HepG2 (cell line): ENCODE data around the gene MUC13. TPM values are rescaled to one million over a fixed set of nuclear protein-coding genes. Genes with fewer than 3 reads are reported as not detected.
A peak's percentile ranks its signal among the peaks of the same experiment; 100 is the strongest.

Source experiments
- ATF7 ChIP-seq, 2 experiments: fragments of 450-650 bp in 1 of 2; sonication (generic) in 1 of 2; formaldehyde crosslinking in 1 of 2; IDR thresholded peaks; 2 replicates each; pipeline versions ENCODE4 v1.4.0 to v1.6.1; 2016 to 2020; ENCODE audit warnings: antibody characterized with exemption in 1 of 2, mild to moderate bottlenecking in 1 of 2, missing genetic modification reagents in 1 of 2
- BHLHE40 ChIP-seq: IDR thresholded peaks from 2 replicates; pipeline ENCODE4 v1.6.1; 2011; ENCODE audit warnings: low read length, improper control_type of control experiment
- CBFB ChIP-seq: sonication (generic); formaldehyde crosslinking; IDR thresholded peaks from 2 replicates; pipeline ENCODE4 v1.4.0; 2020; ENCODE audit warnings: missing genetic modification reagents
- CERS6 ChIP-seq: sonication (generic); formaldehyde crosslinking; IDR thresholded peaks from 2 replicates; pipeline ENCODE4 v1.5.0; 2020; ENCODE audit warnings: missing genetic modification reagents
- FOSL1 ChIP-seq: sonication (generic); formaldehyde crosslinking; IDR thresholded peaks from 2 replicates; pipeline ENCODE4 v1.9.0; 2021; ENCODE audit warnings: missing genetic modification reagents, borderline replicate concordance
- FOXC1 ChIP-seq: sonication (generic); formaldehyde crosslinking; IDR thresholded peaks from 2 replicates; pipeline ENCODE4 v1.8.0; 2022; ENCODE audit warnings: mild to moderate bottlenecking, missing genetic modification reagents, borderline replicate concordance
- NFATC3 ChIP-seq: sonication (generic); formaldehyde crosslinking; IDR thresholded peaks from 2 replicates; pipeline ENCODE4 v1.5.1; 2020; ENCODE audit warnings: mild to moderate bottlenecking, missing genetic modification reagents
- SIN3B ChIP-seq: fragments of 150-350 bp; IDR thresholded peaks from 2 replicates; pipeline ENCODE4 v1.6.1; 2014; ENCODE audit warnings: low read length
- TARDBP ChIP-seq: sonication (generic); formaldehyde crosslinking; IDR thresholded peaks from 2 replicates; pipeline ENCODE4 v1.8.0; 2022; ENCODE audit warnings: mild to moderate bottlenecking, missing genetic modification reagents
- TCF7L2 ChIP-seq: IDR thresholded peaks from 2 replicates; pipeline ENCODE4 v1.6.1; 2011; ENCODE audit warnings: mild to moderate bottlenecking, low read depth, low read length, moderate library complexity
- ZBTB33 ChIP-seq: sonication (generic); formaldehyde crosslinking; IDR thresholded peaks from 2 replicates; pipeline ENCODE4 v1.4.0; 2020; ENCODE audit warnings: missing genetic modification reagents
- ZC3H4 ChIP-seq: sonication (generic); formaldehyde crosslinking; IDR thresholded peaks from 2 replicates; pipeline ENCODE4 v1.4.0; 2020; ENCODE audit warnings: missing genetic modification reagents, borderline replicate concordance
- ZNF503 ChIP-seq: sonication (generic); formaldehyde crosslinking; IDR thresholded peaks from 2 replicates; pipeline ENCODE4 v1.4.0; 2020; ENCODE audit warnings: missing genetic modification reagents
- ZNF691 ChIP-seq: sonication (generic); formaldehyde crosslinking; IDR thresholded peaks from 2 replicates; pipeline ENCODE4 v1.4.0; 2020; ENCODE audit warnings: missing genetic modification reagents, low read depth, mild to moderate bottlenecking, borderline replicate concordance
- ZNF773 ChIP-seq: sonication (generic); formaldehyde crosslinking; IDR thresholded peaks from 2 replicates; pipeline ENCODE4 v1.4.0; 2020; ENCODE audit warnings: missing genetic modification reagents, borderline replicate concordance
- polyA plus RNA-seq, 8 experiments: library from polyadenylated mRNA; depleted of rRNA in 3 of 8; stranded (reverse) in 7 of 8; unstranded in 1 of 8; fragments of >200 nt; fragmentation: Illumina TruSeq in 4 of 8; extraction: Trizol in 4 of 8; gene quantifications; 2 replicates each; pipeline versions ENCODE4 v1.2.1 to v1.2.3, GENCODE V29; 2011 to 2016; ENCODE audit warnings: low read depth in 4 of 8, missing spikeins in 1 of 8, mixed read lengths in 1 of 8; ENCODE audit not compliant: insufficient read depth in 1 of 8
- total RNA-seq, 5 experiments: library from RNA; depleted of rRNA; stranded (reverse); fragments of >200 nt; fragmentation: Illumina TruSeq; extraction: Trizol; gene quantifications; 2 replicates each; pipeline ENCODE4 v1.2.3, GENCODE V29; 2016; ENCODE audit warnings: low read depth in 1 of 5
- TF ChIP-seq, protein P1 (sequence below): IDR thresholded peaks from 2 replicates; pipeline ENCODE4 v1.6.1; 2016; ENCODE audit warnings: missing compliant biosample characterization, missing genetic modification reagents, borderline replicate concordance
- TF ChIP-seq, protein P2 (sequence below): IDR thresholded peaks from 2 replicates; pipeline ENCODE4 v1.6.1; 2016
- TF ChIP-seq, protein P3 (sequence below): sonication (generic); formaldehyde crosslinking; IDR thresholded peaks from 2 replicates; pipeline ENCODE4 v1.8.1; 2023; ENCODE audit warnings: mild to moderate bottlenecking, moderate library complexity, missing genetic modification reagents

Gene MUC13
- total and polyA plus RNA-seq, 2 of the 13 experiments (the other 11 are each of a cell fraction or from before 2014, with no cell fraction given): 0.04 to 1.2 TPM

DNA sequence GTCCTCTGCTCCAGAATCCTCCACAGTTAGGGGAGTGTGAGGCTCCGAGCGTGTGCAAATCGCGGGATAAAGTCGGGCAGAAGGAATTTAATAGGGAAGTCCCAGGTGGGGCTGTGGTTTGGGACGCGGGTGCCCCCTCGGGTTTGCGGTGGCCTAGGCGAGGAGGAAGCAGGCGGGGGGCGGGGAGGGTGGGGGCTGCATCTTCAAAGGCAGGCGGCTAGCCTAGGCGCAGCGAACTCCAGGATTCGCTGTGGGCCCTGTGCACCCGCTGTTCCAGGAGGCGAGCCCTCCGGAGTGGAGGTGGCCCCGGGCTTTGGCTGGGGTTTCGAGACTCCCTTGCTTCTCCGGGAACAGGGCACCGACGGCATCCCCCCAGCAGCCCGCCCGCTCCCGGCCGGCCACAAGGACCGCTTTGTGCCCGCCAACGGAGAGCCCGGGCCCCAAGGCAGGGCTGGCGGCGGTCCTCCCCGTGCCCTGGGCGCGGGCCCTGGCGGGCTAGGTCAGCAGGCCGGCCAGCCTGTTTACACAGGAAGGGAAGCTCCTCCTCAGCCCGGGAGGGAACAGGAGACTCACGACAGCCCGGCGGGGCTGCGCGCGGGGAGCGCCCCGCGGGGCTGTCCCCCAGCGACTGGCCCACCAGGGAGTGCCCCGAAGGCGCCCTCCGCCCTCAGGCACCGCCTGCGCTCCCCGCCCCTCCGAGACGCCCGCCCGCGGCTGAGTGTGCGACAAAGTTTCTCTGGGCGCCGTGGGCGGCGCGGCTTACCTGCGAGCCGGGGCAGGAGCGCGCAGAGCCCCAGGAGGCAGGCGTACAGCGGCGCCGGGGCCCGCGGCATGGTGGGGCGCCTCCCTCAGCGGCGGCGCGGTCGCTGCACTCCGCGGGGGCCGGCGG is 48.1 kb downstream of the MUC13 start (continued):
- TF ChIP-seq ZBTB33 (CRISPR knock-in tag) (no peak), CBFB (CRISPR knock-in tag) (peak; percentile 71; the same call in 1 of the 2 replicates), TCF7L2 (no peak), ZNF773 (CRISPR knock-in tag) (no peak; the same call in 1 of the 2 replicates), ZNF691 (CRISPR knock-in tag) (no peak), TARDBP (CRISPR knock-in tag) (peak; percentile 44; the same call in 1 of the 2 replicates), BHLHE40 (0 out of 2 replicates have a peak, but pooled peaks have one; percentile 43), ATF7 (IDR thresholded peaks at IDR 0.05) (no peak), ATF7 (CRISPR knock-in tag; IDR thresholded peaks at IDR 0.05) (peak; percentile 56; the same call in 1 of the 2 replicates), SIN3B (no peak), CERS6 (no peak), NFATC3 (CRISPR knock-in tag) (no peak), FOSL1 (CRISPR knock-in tag) (no peak), ZC3H4 (CRISPR knock-in tag) (no peak), FOXC1 (CRISPR knock-in tag) (no peak), ZNF503 (CRISPR knock-in tag) (no peak)
- TF ChIP-seq, protein P1, sequence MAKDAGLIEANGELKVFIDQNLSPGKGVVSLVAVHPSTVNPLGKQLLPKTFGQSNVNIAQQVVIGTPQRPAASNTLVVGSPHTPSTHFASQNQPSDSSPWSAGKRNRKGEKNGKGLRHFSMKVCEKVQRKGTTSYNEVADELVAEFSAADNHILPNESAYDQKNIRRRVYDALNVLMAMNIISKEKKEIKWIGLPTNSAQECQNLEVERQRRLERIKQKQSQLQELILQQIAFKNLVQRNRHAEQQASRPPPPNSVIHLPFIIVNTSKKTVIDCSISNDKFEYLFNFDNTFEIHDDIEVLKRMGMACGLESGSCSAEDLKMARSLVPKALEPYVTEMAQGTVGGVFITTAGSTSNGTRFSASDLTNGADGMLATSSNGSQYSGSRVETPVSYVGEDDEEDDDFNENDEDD: peak; percentile 48; the same call in 1 of the 2 replicates
- TF ChIP-seq, protein P2, sequence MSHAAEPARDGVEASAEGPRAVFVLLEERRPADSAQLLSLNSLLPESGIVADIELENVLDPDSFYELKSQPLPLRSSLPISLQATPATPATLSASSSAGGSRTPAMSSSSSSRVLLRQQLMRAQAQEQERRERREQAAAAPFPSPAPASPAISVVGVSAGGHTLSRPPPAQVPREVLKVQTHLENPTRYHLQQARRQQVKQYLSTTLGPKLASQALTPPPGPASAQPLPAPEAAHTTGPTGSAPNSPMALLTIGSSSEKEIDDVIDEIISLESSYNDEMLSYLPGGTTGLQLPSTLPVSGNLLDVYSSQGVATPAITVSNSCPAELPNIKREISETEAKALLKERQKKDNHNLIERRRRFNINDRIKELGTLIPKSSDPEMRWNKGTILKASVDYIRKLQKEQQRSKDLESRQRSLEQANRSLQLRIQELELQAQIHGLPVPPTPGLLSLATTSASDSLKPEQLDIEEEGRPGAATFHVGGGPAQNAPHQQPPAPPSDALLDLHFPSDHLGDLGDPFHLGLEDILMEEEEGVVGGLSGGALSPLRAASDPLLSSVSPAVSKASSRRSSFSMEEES (CRISPR knock-in tag): no peak
- TF ChIP-seq, protein P3, sequence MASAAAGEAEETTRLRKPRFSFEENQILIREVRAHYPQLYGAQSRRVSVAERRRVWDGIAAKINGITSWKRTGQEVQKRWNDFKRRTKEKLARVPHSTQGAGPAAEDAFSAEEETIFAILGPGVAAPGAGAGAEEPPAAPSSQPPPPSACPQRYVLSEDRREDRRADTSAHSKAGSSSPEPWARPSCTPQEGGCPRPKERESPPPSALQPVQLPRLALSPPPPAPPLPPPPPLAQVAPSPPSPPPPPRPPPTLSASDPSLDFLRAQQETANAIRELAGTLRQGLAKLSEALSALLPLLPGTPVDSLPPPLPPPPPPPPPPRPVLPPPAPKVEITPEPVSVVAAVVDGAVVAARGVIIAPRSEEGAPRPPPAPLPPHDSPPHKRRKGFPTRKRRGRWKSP: no peak
